HL-60 (cell line): ENCODE measurements around the gene PSG11.
"Not testable (repeated sequence)": the region's sequence is repeated elsewhere in the genome, so short reads cannot be mapped to it uniquely, and the experiment has no call there.

Experiments used
- DNase-seq, 2 experiments: peaks; one replicate each; pipeline ENCODE4 v3.0.0-alpha.2; 2010 to 2020; ENCODE audit warnings: low read depth in 1 of 2, low spot score in 1 of 2
- H3K27ac ChIP-seq: fragments of 250-450 bp; sonication (Bioruptor Pico); replicated peaks from 2 replicates; pipeline ENCODE4 v1.5.1; 2020; ENCODE audit warnings: mild to moderate bottlenecking, moderate library complexity
- H3K27me3 ChIP-seq: fragments of 250-450 bp; sonication (Bioruptor Pico); 2 replicates; pipeline ENCODE4 v1.5.1; 2021; ENCODE audit warnings: mild to moderate bottlenecking, moderate library complexity; ENCODE audit not compliant: insufficient read depth, poor library complexity, severe bottlenecking
- H3K4me3 ChIP-seq: replicated peaks from 2 replicates; pipeline ENCODE4 v1.5.1; 2011; ENCODE audit warnings: mild to moderate bottlenecking, control low read depth, low read length; ENCODE audit not compliant: insufficient read depth
- CTCF ChIP-seq: IDR thresholded peaks from one replicate; pipeline ENCODE4 v1.5.1; 2011; ENCODE audit warnings: low read length, control low read depth, inconsistent platforms; ENCODE audit not compliant: insufficient read depth
- GABPA ChIP-seq: IDR thresholded peaks from 2 replicates; pipeline ENCODE4 v1.6.1; 2012; ENCODE audit warnings: low read depth
- POLR2AphosphoS5 ChIP-seq: IDR thresholded peaks from 2 replicates; pipeline ENCODE4 v1.6.1; 2012; ENCODE audit warnings: low read depth
- REST ChIP-seq: IDR thresholded peaks from 2 replicates; pipeline ENCODE4 v1.6.1; 2012; ENCODE audit warnings: low read depth; ENCODE audit not compliant: insufficient replicate concordance
- SPI1 ChIP-seq: IDR thresholded peaks from 2 replicates; pipeline ENCODE4 v1.6.1; 2012; ENCODE audit warnings: low read depth, mild to moderate bottlenecking, borderline replicate concordance

PSG11 gene

DNA sequence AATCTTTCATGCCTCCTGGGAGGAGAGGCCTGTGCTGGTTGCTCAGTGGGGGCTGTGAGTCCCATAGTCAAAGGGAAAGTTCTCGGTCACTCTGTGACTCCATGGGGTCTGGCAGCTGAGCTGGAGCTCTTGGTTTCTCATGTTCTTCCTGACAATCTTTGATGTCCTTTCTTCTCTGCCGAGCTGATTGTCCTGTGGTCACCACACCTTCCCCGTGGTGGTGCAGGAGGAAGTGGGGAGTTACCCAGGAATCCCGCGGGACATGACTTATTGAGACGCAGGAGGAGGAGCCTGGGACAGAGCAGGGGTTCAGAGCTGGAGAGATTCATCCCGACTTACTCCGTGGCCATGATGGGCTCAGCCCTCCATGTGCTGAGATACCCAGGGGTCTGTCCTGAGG is 792 bp upstream of the PSG11 start:
- not testable (repeated sequence) for H3K27me3 ChIP-seq, DNase-seq, H3K4me3 ChIP-seq, H3K27ac ChIP-seq

DNA sequence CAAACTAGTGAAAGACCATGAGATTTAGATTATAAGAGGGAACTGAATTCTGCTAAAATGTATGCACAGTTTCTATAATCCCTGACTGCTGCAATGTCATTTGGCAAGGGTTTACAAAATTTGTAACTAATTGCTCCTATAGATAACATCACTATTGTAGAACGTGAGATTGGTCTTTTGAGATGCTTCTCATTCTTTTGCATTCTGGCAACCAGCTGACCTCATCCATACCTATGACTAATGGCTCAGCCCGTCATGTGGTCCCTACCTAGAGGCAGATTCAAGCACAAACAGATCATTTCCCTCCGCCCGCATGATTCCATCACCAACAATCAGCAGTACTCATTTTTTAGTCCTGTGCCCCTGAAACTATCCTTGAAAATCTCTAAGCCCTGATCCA is 4.2 kb downstream of the PSG11 start:
- not testable (repeated sequence) for H3K27ac ChIP-seq, DNase-seq, H3K4me3 ChIP-seq, H3K27me3 ChIP-seq

DNA sequence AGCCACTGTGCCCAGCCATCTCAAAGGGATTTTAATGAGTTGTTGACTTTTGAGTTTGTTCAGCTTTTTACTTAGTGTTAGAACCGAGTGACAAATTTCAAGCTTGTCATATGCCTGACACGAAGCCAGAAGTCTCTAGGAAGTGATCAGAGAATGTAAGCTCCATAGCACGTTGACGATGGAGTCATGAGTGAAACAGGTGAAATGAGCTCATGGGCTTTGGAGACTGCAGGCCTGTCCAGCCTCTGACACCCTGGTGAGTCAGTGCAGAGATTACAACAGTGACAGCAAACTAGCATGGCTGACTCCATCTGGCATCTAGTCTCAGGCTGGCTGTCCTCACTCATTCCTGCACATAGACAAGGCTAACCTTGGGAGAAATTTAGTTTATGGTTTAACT is 4.6 kb downstream of the PSG11 start:
- not testable (repeated sequence) for H3K4me3 ChIP-seq, H3K27me3 ChIP-seq, DNase-seq, H3K27ac ChIP-seq

DNA sequence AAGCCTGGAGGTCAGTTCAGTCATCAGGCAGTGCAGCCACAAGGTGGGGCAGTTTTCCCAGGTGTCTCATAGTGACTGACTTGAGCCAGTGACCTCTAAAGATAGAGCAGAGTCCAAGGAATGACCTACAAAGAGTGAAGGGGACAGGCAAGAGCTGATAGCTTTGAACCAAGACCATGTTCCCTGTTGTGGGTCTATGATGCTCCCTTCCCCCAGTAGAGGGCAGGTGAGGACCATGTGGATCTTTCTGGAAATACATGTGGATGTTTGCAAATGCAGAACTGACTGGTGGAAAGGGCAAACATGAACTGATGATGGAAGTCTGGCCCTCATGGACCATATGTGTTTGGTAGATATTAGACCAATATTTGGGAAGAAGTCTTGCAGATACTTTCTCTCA is 6.7 kb downstream of the PSG11 start:
- not testable (repeated sequence) for H3K27me3 ChIP-seq, H3K4me3 ChIP-seq, H3K27ac ChIP-seq, DNase-seq

DNA sequence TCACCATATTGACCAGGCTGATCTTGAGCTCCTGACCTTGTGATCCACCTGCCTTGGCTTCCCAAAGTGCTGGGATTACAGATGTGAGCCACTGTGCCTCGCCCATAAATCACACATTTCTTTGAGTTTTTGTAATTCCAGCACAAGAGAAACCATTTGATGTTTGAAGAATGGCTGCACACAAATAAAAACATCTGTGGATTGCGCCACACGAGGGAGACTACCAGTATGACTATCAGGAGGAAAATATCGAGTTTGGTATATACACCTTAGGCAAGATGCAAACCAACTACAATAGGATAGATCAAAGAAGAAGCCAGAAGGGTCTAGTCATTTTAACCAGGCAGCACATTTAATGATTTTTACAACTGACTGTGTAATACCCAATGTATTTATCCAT is 20.4 kb downstream of the PSG11 start:
- not testable (repeated sequence) for DNase-seq, H3K27ac ChIP-seq, H3K4me3 ChIP-seq, H3K27me3 ChIP-seq

- not testable (repeated sequence) for H3K4me3 ChIP-seq, H3K27ac ChIP-seq, H3K27me3 ChIP-seq, DNase-seq
These were observed 21.4 kb downstream of the PSG11 start for GRCh38 chr19:43004846-43005245.

DNA sequence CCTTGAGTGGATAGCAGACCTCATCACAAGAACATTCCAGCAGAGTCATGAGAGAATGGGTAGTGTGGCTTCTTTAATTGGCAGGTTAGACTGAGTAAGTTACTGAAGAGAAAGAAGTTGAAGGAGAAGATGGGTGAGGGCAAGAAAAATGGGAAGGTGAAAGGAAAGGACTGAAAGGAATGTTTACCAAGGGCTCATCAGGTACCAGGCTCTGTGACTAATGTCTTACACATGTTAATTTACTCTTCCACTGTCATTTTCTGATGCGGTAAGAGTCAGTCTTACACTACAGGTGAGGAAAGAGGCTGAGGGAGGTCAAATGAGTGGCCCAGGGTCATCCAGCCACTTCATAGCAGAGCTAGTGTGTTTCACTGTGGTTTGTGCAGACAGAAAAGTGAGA is 22.6 kb downstream of the PSG11 start:
- not testable (repeated sequence) for DNase-seq

DNA sequence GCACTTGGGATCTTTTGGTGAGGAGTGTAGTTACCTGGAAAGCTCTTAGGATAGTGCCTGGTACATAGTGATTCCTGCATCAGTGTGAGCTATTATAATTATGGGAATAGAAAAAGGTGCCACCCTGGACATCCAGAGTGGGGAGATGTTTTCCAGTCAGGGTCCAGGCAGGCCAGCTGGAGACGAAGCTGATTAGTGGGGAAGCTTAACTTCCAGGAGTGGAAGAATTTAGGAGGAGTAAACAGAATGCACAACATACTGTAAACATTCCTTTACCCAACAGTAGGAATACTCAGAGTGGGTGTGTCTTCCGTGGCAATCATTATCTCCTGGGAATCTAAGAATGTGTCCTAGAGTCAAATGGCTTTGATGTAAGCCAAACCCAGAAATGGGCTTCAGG is 23.3 kb downstream of the PSG11 start:
- not testable (repeated sequence) for DNase-seq, H3K27ac ChIP-seq, H3K4me3 ChIP-seq, H3K27me3 ChIP-seq

More for the DNA sequence above, 22.6 kb downstream of the PSG11 start:
- H3K27me3 ChIP-seq, H3K27ac ChIP-seq, H3K4me3 ChIP-seq: not testable (repeated sequence)

DNA sequence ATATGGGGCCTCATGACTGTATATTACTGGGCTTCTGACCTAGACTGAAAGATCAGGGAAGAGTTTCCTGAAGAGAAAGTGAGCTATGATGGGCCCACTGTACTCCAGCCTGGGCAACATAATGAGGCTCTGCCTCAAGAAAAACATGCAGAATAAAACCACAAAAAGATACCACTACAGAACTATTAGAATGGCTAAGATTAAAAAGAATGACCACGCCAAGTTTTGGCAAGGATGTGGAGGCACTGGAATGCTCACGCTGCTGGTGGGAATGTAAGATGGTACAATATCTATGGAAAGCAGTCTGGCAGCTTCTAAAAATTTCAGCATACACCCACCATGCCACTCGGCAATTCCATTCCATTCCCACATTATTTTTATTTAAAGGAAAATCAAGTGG is 30.1 kb downstream of the PSG11 start:
- H3K4me3 ChIP-seq, DNase-seq, H3K27me3 ChIP-seq, H3K27ac ChIP-seq: not testable (repeated sequence)

- not testable (repeated sequence) for DNase-seq, H3K27ac ChIP-seq, H3K4me3 ChIP-seq, H3K27me3 ChIP-seq
These were observed 34.2 kb downstream of the PSG11 start for GRCh38 chr19:42992029-42992604.

- TF ChIP-seq CTCF: no peak
- TF ChIP-seq SPI1: no peak
- no peak for TF ChIP-seq POLR2AphosphoS5
- no peak for TF ChIP-seq GABPA
- TF ChIP-seq REST: no peak
- H3K27me3 ChIP-seq: no peaks in the 10 kb centered on the region
- H3K27ac ChIP-seq: no peak overlapping the region
- no peak for DNase-seq
- H3K4me3 ChIP-seq: no peak overlapping the region
These were observed 36.4 kb downstream of the PSG11 start for GRCh38 chr19:42989851-42990250.

DNA sequence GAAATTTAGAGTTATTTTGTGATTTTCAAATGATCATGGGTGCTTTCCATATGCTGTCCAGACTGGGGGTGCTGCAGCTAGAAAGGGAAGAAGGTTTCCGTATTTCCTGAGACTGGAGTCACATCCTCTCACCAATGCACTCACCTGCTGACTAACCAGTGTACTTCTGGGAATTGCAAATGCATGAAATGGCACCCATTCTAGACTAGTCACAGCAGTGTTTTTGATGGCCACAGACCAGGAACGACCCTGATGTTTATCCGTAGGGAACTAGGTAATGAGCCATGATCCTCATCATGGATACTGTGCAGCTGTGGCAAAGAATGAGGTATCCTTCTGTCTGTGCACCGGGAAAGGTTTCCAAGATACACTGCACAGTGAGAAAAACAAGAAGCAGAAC is 37.1 kb downstream of the PSG11 start:
- not testable (repeated sequence) for H3K27ac ChIP-seq, H3K27me3 ChIP-seq, DNase-seq, H3K4me3 ChIP-seq
